ENCODE results near the gene NOB1. TPM values are rescaled to one million over a fixed set of nuclear protein-coding genes. Genes with fewer than 3 reads are reported as not detected.

NOB1 gene
- polyA plus RNA-seq, 1 donor = 66.0 TPM

Other genes starting within 250 kb of the NOB1 start
- gene NFAT5, start 189.0 kb downstream of the NOB1 start, polyA plus RNA-seq (ENCODE audit: insufficient read length) = 68.1 TPM
- 24.4 TPM for gene NQO1, start 28.4 kb downstream of the NOB1 start, polyA plus RNA-seq (ENCODE audit: insufficient read length)
- gene WWP2, start 7.4 kb upstream of the NOB1 start, polyA plus RNA-seq (ENCODE audit: insufficient read length) = 46.2 TPM
- gene CLEC18A, start 196.4 kb upstream of the NOB1 start, polyA plus RNA-seq (ENCODE audit: insufficient read length) = 78.3 TPM

All from left kidney (tissue), 1 donor.